Skin of body (tissue), 2 donors: ENCODE data around the gene DKC1. TPM values are rescaled to one million over a fixed set of nuclear protein-coding genes. Genes with fewer than 3 reads are reported as not detected.

Experiments used
- DNase-seq: peaks from one replicate; lab custom pipeline; 2025; lab: John Stamatoyannopoulos, UW
- total RNA-seq: library from RNA; depleted of rRNA; stranded (reverse); fragments of >200 nt; gene quantifications from one replicate; pipeline ENCODE4 v1.2.3, GENCODE V29; 2014

DKC1 gene
- total RNA-seq, 1 donor from 2014 or later = 27.2 TPM

- no peak for DNase-seq
Measured at GRCh38 chrX:154735695-154736393, 26.8 kb upstream of the DKC1 start.

- DNase-seq = no peak
Measured at GRCh38 chrX:154737136-154737535, 25.5 kb upstream of the DKC1 start.

DNA sequence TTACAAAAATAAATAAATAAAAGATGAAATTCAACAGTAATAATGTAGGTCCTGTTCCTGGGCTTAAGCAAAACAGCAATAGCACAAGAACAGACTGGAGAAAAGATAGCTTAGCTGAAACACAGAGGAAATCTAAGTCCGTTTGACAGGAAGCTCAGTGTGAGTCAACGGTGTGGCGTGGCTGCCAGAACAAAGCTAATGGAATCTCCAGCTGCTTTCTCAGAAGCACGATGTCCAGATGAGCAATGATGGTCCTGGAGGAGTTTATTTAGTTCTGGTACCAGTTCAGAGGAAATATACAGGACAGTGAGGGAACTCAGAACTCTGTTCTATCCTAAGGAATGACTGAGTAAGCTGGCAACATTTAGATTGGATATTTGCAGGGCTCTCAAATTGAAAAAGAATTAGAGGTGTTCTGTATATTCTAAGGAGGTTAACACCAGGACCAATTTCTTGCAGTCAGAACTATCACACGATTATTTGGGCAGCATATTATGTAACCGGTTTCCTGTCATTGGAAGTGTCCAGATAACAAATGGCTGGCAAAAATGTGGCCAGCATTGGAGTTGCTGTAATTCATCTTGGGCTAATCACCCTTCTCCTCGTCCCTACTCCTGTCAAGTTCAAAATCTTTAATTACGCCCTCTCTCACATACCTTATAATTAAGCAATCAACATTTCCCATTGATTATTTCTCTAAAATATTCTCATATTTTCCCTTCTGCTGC lies 24.5 kb upstream of the DKC1 start:
- no peak for DNase-seq

DNA sequence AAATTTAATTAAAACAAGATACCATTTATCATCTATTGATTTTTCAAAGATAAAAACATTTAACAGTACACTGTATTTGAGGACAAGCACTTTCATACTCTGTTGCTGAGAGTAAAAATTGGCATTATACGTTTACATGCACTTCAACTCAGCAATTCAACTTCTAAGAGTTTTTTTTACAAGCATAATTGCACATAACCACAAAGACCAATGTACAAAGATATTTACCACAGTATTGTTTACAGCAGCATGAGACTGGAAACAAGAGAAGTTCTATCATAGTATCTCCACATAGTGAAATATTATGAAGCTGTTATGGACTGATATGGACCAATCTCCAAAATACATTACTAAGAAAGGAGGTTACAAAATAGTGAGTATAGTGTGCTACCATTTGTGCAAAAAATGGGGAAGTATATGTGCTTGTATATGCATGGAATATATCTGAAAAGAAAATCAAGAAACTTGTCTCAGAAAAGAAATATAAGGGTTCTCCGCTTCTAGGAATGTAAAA lies 22.7 kb upstream of the DKC1 start:
- no peak for DNase-seq

- DNase-seq = no peak
Measured at GRCh38 chrX:154742613-154743012, 20.1 kb upstream of the DKC1 start.

- peak; percentile 45 for DNase-seq
Measured at GRCh38 chrX:154748712-154749339, 13.8 kb upstream of the DKC1 start.

DNA sequence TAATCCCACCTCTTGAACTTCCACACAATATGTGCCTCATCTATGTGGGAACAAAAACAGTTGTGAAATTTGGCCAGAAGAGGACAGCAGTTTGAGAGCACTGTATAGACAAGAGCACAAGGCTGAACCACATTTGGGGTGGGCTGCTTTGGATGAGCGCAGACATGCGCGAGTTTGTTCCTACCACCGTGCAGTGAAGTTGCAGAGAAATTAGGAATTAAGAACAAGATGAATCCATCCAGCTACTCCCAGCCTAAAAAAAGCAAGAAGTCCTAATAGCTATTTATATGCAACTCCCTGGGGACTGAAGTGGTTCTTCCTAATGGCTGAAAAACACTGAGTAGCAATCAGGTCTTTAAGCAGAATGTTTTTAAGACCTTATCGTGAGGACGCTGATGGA lies 12.8 kb upstream of the DKC1 start:
- peak; percentile 26 for DNase-seq

- DNase-seq = no peak
Measured at GRCh38 chrX:154750301-154751202, 12.1 kb upstream of the DKC1 start, which contains the start of gene GAB3. Gene GAB3, minus strand, starts transcription at chrX:154751077. Its CDS starts 52 bp downstream, at chrX:154751025.

DNA sequence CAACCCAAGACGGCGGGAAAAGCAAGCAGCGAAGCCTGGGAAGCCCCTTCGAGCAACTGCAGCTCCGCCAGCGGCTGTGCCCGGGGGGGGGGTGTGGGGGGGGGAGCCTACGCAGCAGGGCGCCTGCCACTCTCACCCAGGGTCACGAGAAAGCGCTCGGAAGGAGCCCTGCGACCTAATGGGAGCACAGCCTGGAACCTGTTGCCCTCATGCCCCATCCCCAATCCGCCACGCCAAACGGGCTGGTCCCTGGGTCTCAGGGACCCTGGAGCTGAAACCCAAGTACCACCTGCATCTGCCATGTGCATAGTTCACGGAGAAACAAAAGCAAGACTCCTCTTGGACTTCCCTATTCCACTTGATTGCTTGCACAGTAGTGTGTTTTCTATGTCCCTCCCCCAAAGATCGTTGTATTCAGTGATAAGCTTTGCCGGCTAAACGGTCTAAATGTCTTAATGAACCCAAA lies 11.4 kb upstream of the DKC1 start:
- DNase-seq = no peak

- no peak for DNase-seq
Measured at GRCh38 chrX:154751669-154752271, 10.9 kb upstream of the DKC1 start.

DNA sequence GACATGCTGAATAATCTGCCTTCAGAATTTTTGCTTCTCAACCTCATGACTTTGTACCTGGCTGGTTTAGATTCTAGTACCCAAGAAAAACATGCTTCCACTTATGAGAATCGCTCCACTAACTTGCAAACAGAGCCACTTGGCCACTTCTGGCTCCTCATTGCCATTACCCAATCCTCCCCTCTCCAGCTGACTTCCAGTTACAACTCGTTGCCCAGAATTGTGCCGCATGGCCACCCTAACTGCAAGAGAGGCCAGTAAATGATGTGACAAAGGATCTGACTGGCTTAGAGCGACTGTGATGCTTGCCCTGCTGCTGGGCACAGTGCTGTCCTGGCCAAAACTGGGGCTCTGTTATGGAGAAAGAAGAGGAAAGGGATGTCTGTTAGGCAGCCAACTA lies 4.0 kb upstream of the DKC1 start:
- DNase-seq = no peak

DNA sequence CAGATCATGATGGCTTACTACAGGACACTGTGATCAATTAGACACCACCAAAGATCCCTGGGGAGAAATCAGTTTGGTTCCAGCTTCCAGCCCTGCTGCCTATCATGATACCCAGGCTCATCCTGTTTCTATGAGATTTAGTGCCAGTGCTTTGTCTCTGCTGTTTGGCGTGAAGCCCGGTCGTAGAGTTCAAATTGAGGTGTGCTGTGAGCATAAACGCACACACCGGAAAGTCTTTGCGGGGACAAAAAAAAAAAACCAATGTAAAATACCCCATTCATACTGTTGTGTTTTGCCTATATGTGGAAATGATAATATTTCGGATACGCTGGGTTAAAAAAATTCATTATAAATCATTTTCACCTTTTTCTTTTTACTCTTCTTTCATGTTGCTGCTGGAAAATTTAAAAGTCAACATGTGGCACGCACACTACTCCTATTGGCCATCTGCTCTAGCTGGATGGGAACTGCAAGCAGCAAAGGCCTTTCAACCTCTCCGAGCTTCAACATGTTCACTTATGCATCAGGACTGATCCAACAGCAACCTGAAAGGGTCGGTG lies 607 bp upstream of the DKC1 start:
- no peak for DNase-seq

DNA sequence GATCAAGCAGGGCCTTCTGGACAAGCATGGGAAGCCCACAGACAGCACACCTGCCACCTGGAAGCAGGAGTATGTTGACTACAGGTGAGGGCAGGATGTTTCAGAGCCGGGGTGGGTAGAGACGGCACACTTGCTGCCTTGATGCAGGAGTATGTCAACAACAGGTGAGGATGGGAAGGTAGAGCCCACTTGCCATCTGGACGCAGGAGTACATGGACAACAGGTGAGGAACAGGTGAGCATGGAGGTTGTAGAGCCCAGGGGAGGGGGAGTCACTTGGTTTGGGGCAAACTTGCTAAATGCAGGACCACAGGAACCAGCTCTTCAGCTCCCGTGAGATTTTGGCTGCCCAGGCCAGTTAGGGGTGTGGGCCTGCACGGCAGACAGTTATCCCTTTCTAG lies 12.0 kb downstream of the DKC1 start:
- DNase-seq = no peak

GRCh38 chrX:154775419-154776349 lies 13.0 kb downstream of the DKC1 start:
- DNase-seq = no peak

DNA sequence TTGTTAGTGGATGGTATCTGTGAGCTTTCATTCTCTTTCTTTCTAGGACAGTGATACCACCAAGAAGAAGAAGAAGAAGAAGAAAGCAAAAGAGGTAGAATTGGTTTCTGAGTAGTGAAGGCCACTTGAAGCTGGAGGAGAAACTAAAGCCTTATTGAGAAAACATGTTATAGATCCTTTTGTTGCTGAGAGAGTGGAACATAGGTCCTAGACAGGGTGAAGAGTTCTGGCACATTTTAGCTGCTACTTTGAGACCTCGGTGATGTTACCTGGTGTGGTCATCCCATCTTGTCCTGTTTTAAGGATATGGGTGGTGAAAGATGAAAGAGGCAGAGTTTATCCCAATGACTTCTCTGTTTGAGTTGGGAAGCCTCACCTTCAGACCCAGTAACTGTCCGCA lies 14.1 kb downstream of the DKC1 start:
- DNase-seq = no peak

DNA sequence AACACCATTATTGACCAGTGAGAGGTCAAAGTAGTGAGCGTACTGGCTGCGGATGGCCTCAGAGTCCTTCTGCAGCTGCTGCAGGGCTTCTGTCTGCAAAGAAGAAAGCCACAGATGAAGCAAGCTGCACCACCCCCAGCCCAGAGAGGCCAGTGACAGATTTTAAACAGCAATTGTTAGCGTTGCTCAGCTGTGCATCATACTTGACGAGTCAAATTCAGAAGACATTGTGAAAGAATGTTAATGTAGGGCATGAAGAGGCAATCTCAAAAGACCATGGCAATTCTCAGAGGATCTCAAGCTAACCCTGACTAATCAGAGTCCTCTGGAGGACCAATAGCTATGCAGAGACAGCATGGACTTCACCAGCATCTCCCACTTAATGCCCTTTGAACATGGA lies 16.6 kb downstream of the DKC1 start:
- no peak for DNase-seq

GRCh38 chrX:154780968-154781367 lies 18.3 kb downstream of the DKC1 start:
- DNase-seq = no peak

DNA sequence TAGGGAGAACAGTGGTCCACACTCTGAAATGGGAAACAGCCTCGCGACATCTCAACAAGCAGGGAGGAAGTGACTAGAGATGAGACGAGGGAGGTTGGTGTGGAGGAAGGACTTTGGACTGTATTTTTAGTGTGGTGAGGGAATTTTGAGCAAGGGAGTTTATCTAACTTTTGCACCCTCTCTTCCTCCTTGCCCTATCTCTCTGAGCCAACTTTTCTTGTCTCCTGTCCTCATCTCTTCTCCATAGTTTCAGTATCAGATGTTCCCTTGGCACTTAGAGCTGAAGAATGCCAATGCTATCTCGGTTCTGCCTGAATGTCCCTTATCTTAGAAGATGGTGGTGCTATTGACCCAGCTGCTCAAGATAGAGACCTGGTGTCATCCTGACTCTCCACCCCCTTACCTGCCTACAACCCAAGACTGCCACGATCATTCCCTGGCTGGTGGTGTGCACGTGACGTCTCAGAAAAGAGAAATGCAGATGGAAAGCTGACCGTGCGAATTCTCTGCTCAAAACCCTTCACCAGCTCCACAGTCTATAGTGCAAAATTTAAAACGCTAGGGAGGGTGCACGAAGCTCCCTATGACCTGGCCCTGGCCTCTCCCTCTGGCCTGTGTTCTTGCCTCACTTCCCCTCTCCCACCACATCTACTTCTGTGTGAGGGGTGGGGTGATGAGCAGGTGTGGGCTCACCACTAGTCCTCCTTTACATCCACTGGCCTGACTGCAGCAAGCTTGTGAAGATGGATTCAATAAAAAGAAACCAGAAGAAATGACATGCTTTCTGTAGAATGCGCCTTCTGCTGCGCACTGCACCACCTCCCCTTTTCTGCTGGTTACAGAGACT lies 21.7 kb downstream of the DKC1 start:
- DNase-seq = no peak
